ENCODE measurements around the gene ITPA.

DNA sequence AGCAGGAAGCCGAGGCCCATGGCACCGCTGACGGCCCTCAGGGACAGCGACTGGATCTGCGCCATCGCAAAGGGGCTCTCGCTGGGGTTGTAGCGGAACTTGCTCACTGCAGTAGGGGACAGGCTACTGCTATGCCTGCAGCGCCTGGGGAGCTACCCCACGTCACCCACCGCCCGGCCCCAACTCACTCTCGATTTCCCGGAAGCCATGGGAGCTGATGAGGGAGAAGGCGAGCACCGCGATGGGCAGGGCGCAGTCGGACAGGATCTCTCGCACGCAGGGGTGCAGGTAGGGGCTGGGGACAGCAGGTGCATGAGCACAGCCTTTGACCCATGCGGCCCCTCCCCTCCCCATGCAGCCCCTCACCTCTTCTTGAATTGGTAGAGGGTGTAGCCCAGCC is 19.9 kb downstream of the ITPA start:
- TF ChIP-seq EZH2 (conservative IDR thresholded peaks at IDR 0.05; ENCODE audit: low read depth, low read length): no peak
- TF ChIP-seq FOXJ3 (CRISPR knock-in tag; IDR thresholded peaks at IDR 0.05; ENCODE audit: borderline replicate concordance): no peak
- no peak for TF ChIP-seq SMAD3 (CRISPR knock-in tag; IDR thresholded peaks at IDR 0.05)

Data from HepG2 (cell line).